GM12873 (cell line): ENCODE data around the gene SEMA3E.

Source experiments
- TF ChIP-seq, protein P1 (sequence below): IDR thresholded peaks from 2 replicates; pipeline ENCODE4 v1.5.1; 2012; ENCODE audit warnings: low read depth, mild to moderate bottlenecking, moderate library complexity, low read length, control low read depth; ENCODE audit not compliant: insufficient read depth; ENCODE audit errors: missing control alignments

The SEMA3E gene

DNA sequence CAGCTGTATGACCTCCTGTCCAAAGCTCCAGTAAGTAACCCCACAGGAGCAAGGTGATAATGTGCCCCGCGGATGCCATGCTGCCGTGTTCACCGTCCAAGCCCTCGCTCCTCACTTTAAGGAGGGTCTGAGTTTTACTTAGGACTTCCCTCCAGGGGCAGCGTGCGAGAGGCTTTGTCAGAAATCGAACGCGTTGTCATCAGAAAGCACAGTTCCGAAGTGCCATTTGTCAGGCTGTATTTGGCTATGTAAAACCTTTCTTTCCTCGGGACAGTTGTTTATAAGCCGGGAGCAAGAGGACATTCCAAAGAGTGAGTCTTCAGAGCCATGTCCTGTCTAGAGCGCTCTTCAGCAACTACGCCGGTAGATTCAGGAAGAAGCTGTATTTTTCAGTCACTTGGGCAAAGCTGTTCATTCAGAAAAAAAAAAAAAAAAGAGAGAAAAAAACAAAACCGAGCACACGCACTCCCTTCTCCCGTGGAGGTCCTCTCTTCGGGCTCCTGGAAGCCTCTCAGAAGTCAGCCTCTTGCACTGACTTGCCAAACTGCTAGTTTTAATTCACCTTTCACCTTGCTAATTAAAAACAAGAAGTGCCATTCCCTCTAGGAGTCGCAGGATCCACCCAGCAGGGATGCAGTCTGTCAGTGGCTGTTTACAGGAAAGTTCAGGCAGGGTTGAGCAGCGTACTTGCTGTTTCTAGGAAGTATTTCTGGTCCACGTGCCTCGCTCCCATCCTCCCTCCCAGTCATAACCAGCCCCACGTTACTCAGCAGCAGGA, at the start of gene SEMA3E:
Gene SEMA3E (minus strand): TSS at position 676 of the 778 bp plus-strand sequence.
- TF ChIP-seq, protein P1, sequence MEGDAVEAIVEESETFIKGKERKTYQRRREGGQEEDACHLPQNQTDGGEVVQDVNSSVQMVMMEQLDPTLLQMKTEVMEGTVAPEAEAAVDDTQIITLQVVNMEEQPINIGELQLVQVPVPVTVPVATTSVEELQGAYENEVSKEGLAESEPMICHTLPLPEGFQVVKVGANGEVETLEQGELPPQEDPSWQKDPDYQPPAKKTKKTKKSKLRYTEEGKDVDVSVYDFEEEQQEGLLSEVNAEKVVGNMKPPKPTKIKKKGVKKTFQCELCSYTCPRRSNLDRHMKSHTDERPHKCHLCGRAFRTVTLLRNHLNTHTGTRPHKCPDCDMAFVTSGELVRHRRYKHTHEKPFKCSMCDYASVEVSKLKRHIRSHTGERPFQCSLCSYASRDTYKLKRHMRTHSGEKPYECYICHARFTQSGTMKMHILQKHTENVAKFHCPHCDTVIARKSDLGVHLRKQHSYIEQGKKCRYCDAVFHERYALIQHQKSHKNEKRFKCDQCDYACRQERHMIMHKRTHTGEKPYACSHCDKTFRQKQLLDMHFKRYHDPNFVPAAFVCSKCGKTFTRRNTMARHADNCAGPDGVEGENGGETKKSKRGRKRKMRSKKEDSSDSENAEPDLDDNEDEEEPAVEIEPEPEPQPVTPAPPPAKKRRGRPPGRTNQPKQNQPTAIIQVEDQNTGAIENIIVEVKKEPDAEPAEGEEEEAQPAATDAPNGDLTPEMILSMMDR = no peak

DNA sequence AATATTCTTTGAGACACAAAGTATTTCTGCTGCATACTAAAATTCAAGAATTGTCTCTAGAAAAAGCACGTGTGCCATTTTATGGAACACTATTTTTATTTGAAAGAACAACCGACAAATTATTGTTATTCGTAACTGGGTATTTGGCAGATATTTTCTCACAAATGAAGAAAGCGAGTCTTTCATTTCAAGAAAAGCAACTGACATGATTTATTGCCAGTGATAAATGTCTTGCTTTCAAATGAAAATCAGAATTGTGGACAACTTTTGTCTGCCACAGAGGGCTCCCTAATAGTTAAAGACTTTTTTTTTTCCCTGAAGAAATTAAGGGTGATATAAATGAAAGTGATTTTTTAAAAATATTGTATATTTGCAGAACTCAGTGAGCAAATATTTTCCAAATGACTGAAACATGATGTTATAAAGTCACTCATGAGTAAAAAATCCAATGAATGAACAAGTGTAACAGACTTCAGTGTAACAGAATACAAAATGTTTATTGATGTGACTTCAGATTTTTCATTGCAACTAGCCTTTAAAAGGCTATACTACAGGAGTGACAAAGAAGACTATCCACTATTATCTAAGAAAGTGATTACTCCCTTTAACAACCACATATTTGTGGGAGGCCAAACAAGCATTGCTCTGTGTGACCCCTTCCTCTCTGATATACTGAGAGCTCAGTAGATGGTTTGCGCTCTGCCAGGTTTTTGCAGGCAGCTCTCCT, 49.0 kb upstream of the SEMA3E start:
- TF ChIP-seq, protein P1 = no peak

DNA sequence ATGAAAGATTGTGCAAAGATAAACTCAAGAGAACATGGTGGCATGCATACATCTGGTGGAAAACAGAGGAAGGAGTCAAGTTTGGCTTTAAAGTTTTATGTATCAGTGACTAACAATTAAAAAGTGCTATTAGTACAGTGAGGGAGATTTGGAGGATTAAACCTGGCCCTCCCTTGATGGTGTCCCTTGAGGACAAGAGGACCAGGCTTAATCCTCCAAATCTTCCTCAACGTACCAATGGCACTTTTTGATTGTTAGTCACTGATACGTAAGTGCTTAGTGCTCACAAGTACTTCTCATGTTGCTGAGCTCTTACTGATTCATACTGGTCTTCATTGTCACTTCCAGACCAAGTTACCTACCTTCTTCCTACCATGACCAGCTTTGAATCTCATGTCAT, 47.2 kb upstream of the SEMA3E start:
- TF ChIP-seq, protein P1 = no peak

DNA sequence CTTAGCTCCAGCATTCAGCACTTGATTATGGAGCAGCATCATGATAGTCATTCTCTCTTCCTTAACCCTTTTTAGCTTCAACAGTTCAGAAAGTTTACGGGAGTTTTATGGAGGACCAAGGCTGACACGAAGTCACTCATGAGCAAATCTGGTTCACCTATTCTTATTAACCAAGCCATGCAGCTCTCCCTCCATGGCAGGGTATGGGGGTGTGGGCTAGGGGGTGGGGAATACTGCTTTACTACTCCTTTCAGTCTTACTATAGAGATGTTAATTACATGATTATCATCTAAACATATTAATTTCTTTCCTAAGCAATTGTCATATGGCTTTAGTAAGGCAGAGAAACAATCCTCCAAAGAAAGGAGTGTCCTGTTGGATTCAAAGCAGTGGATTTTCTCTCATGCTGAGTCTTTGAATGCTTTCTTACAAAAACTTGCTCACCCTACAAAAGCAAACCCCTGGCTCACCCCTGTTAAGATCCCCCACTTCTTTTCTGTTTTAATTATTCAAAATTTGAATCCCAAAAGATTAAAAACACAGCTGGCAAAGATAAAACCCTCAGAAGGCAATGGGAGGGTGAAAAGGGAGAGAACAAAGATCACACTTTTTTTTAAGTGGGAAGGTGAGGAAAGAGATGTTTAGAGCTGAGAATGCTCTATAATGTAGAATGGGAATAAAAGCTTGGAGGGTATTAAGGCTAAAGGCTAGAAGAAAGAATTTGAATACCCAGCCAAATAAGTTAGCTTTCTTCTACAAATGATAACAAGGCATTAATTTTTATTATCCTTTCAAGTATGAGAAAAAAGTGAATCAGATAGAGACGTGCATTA, 46.4 kb upstream of the SEMA3E start:
- TF ChIP-seq, protein P1 = no peak

DNA sequence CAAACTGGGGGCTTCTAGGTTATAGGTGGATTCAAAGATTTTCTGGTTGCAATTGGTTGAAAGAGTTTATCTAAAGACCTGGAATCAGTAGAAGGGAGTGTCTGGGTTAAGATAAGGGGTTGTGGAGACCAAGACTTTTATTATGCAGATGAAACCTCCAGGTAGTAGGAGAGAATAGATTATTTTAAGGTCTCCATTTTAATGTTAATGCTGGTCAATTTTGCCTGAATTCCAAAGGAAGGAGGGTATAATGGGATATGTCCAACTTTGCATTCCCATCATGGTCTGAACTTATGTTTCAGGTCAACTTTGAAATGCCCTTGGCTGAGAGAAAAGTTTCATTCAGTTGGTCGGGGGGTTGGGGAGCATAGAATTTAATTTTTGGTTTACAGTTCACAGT, 44.3 kb upstream of the SEMA3E start:
- TF ChIP-seq, protein P1 = no peak

DNA sequence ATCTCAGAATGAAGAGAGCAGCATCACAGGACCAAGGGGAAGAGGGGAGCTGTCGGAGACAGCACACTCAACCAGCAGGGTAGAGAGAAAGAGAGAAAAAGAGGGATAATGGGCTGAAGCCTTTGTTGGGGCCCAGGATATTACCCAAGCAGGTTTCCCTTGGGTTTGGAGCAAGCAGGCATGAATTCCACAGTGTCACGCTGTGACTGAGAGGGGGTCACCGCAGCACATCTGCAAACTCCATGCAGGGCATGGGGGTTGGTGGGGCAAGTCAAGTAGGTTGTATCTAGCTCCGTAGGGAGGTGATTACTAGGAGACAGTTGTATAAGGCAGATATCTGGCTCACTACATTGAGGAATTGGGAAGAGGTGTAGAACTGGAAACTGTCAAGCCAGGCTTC, 42.2 kb upstream of the SEMA3E start:
- TF ChIP-seq, protein P1 = no peak

DNA sequence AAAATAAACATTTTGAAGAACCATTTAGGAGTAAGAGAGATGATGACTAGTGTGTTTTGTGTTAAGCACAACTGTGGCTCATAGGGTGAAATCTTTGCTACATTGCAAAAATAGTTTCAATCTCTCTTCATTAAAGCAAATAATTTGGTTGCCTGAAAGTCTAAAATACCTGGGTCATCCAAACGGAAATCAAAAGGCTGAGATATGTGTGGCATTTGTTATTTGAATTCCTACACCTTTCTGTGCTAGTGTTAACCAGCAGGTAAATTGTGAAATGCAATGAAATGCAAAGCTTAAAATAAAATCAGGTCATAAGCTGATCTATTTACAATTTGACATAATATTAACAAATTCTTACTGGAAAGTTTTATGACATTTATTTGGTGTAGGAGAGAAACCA, 40.9 kb upstream of the SEMA3E start:
- TF ChIP-seq, protein P1 = no peak
